Activated CD4-positive, alpha-beta memory T cell treated with anti-CD3 and anti-CD28 coated beads, Interleukin-2, amount 10 ng/mL, durations not matched to agents 7 days and 5 days (primary cell): Measurements from ENCODE around the gene FBN2. TPM values are rescaled to one million over a fixed set of nuclear protein-coding genes. Genes with fewer than 3 reads are reported as not detected.

Experiments used
- CTCF ChIA-PET: fragments of 350-600 bp; sonication (Branson Sonifier 250); formaldehyde crosslinking; loops from one replicate; lab custom pipeline; 2021; ENCODE audit warnings: antibody characterized with exemption, inconsistent platforms; lab: Charles Lee
- POLR2A ChIA-PET: fragments of 350-600 bp; sonication (Branson Sonifier 250); formaldehyde crosslinking; loops from one replicate; lab custom pipeline; 2021; ENCODE audit warnings: antibody characterized with exemption; lab: Charles Lee
- DNase-seq: peaks from one replicate; pipeline ENCODE4 v3.0.0-alpha.2; 2020
- H3K27ac Mint-ChIP-seq: one replicate; pipeline ENCODE4 v1.8.0; 2021; ENCODE audit warnings: mild to moderate bottlenecking, mixed read lengths
- H3K27me3 Mint-ChIP-seq: one replicate; pipeline ENCODE4 v1.8.0; 2021; ENCODE audit warnings: mixed read lengths
- H3K36me3 Mint-ChIP-seq: one replicate; pipeline ENCODE4 v1.8.0; 2021; ENCODE audit warnings: low read depth, mixed read lengths
- H3K4me1 Mint-ChIP-seq: one replicate; pipeline ENCODE4 v1.8.0; 2021; ENCODE audit warnings: mixed read lengths
- H3K4me3 Mint-ChIP-seq: one replicate; pipeline ENCODE4 v1.8.0; 2021; ENCODE audit warnings: mild to moderate bottlenecking, mixed read lengths
- H3K9me3 Mint-ChIP-seq: one replicate; pipeline ENCODE4 v1.8.0; 2021; ENCODE audit warnings: mixed read lengths
- total RNA-seq, 2 experiments: library from RNA; stranded (reverse); gene quantifications; one replicate each; pipeline ENCODE4 v1.2.3, GENCODE V29; 2021

Gene FBN2
- not detected for total RNA-seq

DNA sequence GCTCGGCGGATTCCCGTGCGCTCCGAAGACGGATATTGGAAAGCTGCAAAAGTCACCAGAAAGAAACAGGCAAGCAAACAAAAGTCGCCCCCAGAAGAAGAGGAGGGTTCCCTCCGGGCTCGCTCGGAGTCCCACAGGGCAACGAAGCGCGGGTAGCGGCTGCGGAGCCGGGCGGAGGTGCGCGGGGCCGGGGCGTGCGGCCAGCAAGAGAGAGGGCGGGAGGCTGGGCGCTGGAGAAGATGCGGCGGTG, at the start of gene FBN2:
FBN2 (minus strand) TSS at position 246 of the 250 bp plus-strand sequence. CDS start 642 bp downstream, outside the sequence.
- DNase-seq: no peak
- Mint-ChIP-seq H3K4me3 (no peak within 1 kb of the TSS), H3K27me3 (peaks cover 26% of the 10 kb centered on the region), H3K4me1 (no peaks in the 10 kb centered on the region), H3K9me3 (no peaks in the 10 kb centered on the region), H3K36me3 (peaks cover 4% of the 10 kb centered on the region), H3K27ac (no peak within 1 kb of the TSS)
- ChIA-PET POLR2A (no interaction called here), CTCF (no interaction called here)

DNA sequence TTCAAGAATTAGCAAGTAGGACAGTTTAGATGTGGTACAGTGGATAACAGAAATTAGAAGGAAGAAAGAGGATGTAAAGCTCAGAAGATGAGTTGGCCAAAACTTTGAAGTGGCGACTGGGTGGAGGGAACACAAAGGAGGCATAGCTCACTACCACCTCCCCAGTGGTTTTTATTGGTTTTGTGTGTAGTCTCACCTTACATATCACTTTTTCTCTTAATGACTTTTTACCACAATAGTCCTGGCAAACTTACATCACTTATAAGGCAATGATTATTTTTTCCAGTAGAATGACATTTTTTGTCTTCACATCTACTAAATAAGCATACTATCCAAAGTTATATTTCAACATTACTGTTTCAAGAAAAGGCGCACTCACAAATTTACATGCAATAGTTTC, 49.2 kb upstream of the FBN2 start:
- ChIA-PET CTCF (no interaction called here), POLR2A (no interaction called here)
- no peak overlapping the region for H3K27ac Mint-ChIP-seq
- H3K4me1 Mint-ChIP-seq: no peaks in the 10 kb centered on the region
- H3K36me3 Mint-ChIP-seq: no peaks in the 10 kb centered on the region
- peaks cover 8% of the 10 kb centered on the region for H3K9me3 Mint-ChIP-seq
- no peaks in the 10 kb centered on the region for H3K27me3 Mint-ChIP-seq
- no peak overlapping the region for H3K4me3 Mint-ChIP-seq
- no peak for DNase-seq

DNA sequence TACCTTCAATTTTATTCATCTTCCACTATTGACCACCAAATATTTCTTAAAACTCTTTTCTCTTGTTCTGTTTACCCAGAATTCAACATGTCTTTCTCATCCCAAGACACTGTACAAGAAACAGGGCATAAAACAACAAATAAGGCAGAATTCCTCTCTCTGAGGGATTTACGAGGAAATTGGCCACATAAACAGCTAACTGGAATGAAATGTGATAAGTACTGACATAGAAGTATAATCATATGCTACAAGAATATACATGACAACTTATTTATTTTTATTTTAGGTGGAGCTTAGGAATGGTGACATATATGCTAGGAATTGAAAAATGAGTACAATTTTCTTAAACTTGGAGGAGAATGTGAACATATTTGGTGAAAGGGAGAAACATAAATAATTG, 48.8 kb upstream of the FBN2 start:
- no peak overlapping the region for H3K27ac Mint-ChIP-seq
- no peak overlapping the region for H3K4me3 Mint-ChIP-seq
- DNase-seq: no peak
- H3K36me3 Mint-ChIP-seq: no peaks in the 10 kb centered on the region
- peaks cover 8% of the 10 kb centered on the region for H3K9me3 Mint-ChIP-seq
- ChIA-PET CTCF (no interaction called here), POLR2A (no interaction called here)
- no peaks in the 10 kb centered on the region for H3K4me1 Mint-ChIP-seq
- H3K27me3 Mint-ChIP-seq: no peaks in the 10 kb centered on the region

DNA sequence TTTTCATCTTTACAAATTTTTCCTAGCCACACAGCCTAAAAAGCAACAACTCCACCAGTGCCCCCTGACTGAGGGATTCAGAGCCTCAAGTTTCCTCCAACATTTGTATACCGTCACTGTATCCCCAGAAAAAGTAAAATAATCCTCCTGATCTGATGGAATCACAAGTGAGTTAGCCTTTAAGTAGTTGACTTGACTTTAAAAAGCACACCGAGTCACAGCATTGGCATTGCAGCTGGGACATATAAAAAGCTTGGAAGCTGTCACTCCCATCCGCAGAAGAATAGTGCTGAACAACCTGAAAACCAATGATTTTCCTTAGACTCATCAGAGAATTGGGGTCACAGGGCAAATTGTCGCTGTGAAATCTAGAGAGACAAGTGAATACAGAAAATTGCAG, 41.6 kb upstream of the FBN2 start:
- H3K4me3 Mint-ChIP-seq: no peak overlapping the region
- ChIA-PET CTCF (no interaction called here), POLR2A (no interaction called here)
- H3K4me1 Mint-ChIP-seq: no peaks in the 10 kb centered on the region
- H3K27me3 Mint-ChIP-seq: no peaks in the 10 kb centered on the region
- no peak overlapping the region for H3K27ac Mint-ChIP-seq
- H3K9me3 Mint-ChIP-seq: peaks cover 17% of the 10 kb centered on the region
- DNase-seq: no peak
- H3K36me3 Mint-ChIP-seq: no peaks in the 10 kb centered on the region

DNA sequence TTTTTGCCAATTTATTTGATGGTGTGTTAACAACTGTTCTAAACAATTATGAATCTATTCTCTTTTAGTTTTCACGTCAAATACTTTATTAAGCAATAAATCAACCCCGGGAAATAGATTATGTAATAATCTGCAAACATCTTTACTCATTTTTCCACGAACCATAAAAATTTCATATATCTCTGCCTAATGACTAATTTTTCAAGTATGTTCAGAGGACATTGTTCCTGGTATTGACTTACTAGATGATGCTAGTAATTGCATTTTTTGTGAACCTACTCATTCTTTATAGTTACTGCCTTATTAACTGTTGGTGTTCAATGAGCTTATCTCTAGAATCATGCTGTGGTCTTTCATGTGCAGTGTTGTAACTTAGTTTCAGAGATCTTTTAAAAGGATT, 41.0 kb upstream of the FBN2 start:
- POLR2A ChIA-PET: no interaction called here
- no peak for DNase-seq
- CTCF ChIA-PET: no interaction called here
- no peaks in the 10 kb centered on the region for H3K36me3 Mint-ChIP-seq
- H3K4me1 Mint-ChIP-seq: no peaks in the 10 kb centered on the region
- no peaks in the 10 kb centered on the region for H3K27me3 Mint-ChIP-seq
- no peak overlapping the region for H3K4me3 Mint-ChIP-seq
- H3K27ac Mint-ChIP-seq: no peak overlapping the region
- peaks cover 17% of the 10 kb centered on the region for H3K9me3 Mint-ChIP-seq

DNA sequence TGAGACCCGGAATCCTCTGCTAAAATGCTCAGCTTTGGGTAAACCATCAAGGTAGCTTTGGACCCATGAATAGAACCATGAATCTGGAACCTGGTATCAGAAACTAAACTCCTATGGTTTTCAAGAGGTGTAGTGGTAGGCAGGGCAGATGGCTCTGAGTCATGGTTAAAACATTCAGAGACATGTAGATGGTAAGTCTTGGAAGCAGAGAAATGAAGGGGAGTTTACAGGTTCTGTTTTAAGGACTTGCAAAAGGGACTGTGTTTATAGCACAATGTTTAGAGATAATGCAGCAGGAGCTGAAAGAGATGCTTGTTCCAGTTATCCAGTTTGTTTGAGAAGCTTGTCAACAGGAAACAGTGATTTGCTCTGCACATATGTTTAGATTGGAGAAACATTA, 36.0 kb upstream of the FBN2 start:
- POLR2A ChIA-PET: no interaction called here
- no peaks in the 10 kb centered on the region for H3K4me1 Mint-ChIP-seq
- H3K4me3 Mint-ChIP-seq: no peak overlapping the region
- CTCF ChIA-PET: no interaction called here
- no peaks in the 10 kb centered on the region for H3K36me3 Mint-ChIP-seq
- H3K27me3 Mint-ChIP-seq: no peaks in the 10 kb centered on the region
- no peak for DNase-seq
- no peak overlapping the region for H3K27ac Mint-ChIP-seq
- peaks cover 9% of the 10 kb centered on the region for H3K9me3 Mint-ChIP-seq

DNA sequence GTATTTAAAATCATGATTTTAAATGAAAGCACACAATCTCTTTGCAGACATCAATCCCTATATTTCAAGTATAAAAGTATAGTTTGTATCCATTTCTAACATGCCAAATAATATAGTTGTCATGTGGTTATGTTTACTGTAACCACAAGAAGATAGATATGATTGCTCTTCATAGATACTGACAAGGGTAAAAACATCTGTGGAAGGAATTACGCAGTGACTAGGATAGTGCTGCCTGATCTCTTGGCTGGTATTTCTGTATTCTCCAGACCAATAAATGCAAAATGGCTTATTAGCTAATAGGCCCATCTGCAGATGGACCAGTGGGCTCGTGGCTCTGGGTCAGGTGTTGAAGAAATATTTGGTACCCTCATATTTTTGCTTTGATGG, 34.9 kb upstream of the FBN2 start:
- Mint-ChIP-seq H3K27ac (no peak overlapping the region), H3K4me3 (no peak overlapping the region), H3K4me1 (no peaks in the 10 kb centered on the region), H3K27me3 (no peaks in the 10 kb centered on the region), H3K36me3 (no peaks in the 10 kb centered on the region), H3K9me3 (peaks cover 5% of the 10 kb centered on the region)
- CTCF ChIA-PET: no interaction called here
- POLR2A ChIA-PET: no interaction called here
- no peak for DNase-seq

DNA sequence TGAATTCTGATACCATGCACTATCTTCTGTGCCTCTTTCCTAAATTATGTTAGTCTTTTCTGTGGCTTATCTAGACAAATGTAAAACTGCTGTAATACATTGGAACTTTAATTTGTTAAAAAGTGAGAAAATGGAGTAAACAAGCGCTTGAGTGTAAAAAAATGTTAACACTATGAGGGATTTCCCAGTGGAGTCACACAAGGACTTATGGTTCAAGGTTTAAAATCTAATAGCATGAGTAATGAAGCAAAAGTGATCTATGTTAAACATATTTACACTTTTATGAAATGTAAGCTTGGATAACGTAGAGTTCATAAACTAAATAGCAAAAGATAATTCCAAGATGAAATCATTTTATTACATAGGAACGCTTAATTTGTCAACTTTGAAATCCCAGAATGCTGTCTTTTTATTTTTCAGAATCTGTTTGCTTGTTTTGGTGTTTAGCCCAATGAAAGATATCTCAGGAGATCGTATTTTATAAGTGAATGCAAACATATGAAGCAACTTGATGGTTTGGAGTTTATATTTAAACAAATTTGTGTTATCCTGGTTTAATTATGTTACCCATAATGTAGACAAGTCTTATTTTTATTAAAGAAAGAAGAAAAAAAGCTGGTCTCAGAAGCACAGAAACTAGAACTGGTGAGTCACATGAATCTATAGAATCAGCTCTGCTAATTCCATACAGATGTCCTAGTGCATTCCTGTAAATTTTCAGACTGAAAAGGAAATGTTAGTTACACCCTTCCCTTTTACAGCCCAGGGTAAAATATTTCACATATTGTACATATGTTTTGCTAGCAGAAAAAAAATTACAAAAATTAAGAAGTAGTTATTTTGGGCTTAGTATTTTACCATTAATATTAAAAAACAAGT, 34.2 kb upstream of the FBN2 start:
- ChIA-PET POLR2A (no interaction called here), CTCF (no interaction called here)
- H3K4me1 Mint-ChIP-seq: no peaks in the 10 kb centered on the region
- H3K27ac Mint-ChIP-seq: no peak overlapping the region
- no peaks in the 10 kb centered on the region for H3K27me3 Mint-ChIP-seq
- no peaks in the 10 kb centered on the region for H3K36me3 Mint-ChIP-seq
- no peak for DNase-seq
- no peak overlapping the region for H3K4me3 Mint-ChIP-seq
- H3K9me3 Mint-ChIP-seq: peaks cover 3% of the 10 kb centered on the region

DNA sequence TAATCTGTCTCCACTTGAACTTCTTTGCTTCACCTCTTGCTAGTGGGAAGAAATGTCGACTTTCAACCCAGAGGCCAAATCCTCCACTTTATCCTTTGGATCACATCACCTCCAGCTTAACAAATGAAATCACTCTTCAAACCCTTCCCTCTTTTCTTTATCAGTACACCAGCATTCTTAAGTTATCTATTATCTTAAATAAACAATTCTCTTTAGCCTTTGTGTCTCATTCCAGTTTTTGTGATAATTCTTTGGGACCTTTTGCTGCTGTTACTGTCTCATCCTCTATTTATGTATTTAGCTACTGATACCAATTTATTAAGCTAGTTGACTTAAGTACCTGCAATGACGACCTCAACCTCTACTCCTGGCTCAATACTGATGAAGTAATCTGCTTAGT, 28.1 kb upstream of the FBN2 start:
- ChIA-PET POLR2A (no interaction called here), CTCF (no interaction called here)
- Mint-ChIP-seq H3K4me1 (no peaks in the 10 kb centered on the region), H3K27me3 (no peaks in the 10 kb centered on the region), H3K4me3 (no peak overlapping the region), H3K36me3 (no peaks in the 10 kb centered on the region), H3K27ac (no peak overlapping the region), H3K9me3 (no peaks in the 10 kb centered on the region)
- no peak for DNase-seq

DNA sequence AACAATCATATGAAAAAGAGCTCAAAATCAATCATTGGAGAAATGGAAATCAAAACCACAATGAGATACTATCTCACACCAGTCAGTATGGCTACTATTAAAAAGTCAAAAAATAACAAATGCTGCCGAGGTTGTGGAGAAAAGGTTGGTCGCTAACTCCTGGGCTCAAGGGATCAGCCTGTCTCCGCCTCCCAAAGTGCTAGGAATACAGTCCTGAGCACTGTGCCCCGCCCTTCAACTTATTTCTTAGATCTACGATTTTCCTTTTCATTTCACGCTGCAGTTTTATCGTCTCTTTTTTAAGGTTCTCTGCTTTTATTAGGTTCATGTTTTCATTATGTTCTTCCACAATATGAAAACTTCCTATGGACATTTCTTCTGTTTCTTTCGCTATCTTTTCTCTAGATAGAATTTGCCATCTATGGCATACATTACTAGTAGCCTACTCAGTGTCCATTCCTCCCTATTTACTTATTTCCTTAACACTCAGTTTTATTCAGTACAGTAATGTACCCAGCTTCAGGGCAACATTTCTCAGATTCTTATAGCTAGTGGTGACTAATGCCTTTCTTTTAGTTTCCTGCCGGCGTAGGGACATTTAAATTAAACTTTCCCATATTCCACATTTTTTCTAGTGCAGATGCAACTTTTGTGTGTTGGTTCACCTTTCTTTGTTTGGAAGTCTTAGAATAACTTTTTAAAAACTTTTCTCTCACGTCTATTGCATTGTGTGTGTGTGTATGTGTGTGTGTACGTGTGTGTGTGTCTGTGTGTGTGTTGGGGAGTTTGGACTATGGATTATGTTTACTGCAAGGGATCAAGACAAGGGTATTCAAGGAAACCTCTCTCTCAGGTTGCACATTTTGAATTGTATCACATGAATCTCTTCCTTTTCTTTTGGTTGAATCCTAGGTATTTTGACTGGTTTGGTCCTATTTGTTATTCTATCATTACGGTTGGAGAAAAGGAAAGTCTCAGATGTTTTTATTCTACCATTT, 21.6 kb upstream of the FBN2 start:
- DNase-seq: no peak
- Mint-ChIP-seq H3K27ac (no peak overlapping the region), H3K4me3 (no peak overlapping the region), H3K36me3 (no peaks in the 10 kb centered on the region), H3K4me1 (no peaks in the 10 kb centered on the region), H3K9me3 (no peaks in the 10 kb centered on the region), H3K27me3 (no peaks in the 10 kb centered on the region)
- CTCF ChIA-PET: no interaction called here
- POLR2A ChIA-PET: no interaction called here

DNA sequence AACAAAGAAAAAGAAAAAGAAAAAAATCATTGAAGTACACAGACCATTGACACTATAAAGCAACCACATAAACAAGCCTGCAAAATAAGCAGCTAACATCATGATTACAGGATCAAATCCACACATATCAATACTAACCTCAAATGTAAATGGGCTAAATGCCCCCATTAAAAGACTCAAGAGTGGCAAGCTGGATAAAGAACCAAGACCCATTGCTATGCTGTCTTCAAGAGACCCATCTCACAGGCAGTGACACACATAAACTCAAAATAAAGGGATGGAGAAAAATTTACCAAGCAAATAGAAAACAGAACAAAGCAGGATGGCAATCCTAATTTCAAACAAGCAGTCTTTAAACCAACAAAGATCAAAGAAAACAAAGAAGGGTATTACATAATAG, 15.7 kb upstream of the FBN2 start:
- H3K4me3 Mint-ChIP-seq: no peak overlapping the region
- H3K27me3 Mint-ChIP-seq: no peaks in the 10 kb centered on the region
- ChIA-PET CTCF (no interaction called here), POLR2A (no interaction called here)
- no peak for DNase-seq
- H3K27ac Mint-ChIP-seq: no peak overlapping the region
- H3K9me3 Mint-ChIP-seq: peaks cover 3% of the 10 kb centered on the region
- no peaks in the 10 kb centered on the region for H3K36me3 Mint-ChIP-seq
- H3K4me1 Mint-ChIP-seq: no peaks in the 10 kb centered on the region

DNA sequence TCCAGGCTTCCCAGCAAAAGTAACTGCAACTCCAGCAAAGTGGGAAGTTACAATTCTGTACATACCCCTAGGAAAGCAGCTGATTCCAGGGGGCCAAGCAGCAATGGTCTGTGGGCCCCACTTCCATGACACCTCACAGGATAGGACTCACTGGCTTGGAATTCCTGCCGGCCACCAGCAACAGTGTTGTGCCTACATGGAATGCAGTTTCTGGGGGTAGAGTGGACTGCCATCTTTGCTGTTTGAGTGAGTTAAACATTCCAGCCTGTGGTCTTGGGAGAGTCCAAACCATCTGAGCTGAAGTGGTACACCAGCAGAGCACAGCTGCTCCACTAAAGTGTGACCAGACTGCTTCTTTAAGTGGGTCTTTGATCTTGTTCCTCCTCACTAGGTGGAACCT, 13.4 kb upstream of the FBN2 start:
- ChIA-PET POLR2A (no interaction called here), CTCF (no interaction called here)
- Mint-ChIP-seq H3K9me3 (peaks cover 3% of the 10 kb centered on the region), H3K36me3 (no peaks in the 10 kb centered on the region), H3K27me3 (no peaks in the 10 kb centered on the region), H3K4me3 (no peak overlapping the region), H3K4me1 (no peaks in the 10 kb centered on the region), H3K27ac (no peak overlapping the region)
- DNase-seq: no peak

DNA sequence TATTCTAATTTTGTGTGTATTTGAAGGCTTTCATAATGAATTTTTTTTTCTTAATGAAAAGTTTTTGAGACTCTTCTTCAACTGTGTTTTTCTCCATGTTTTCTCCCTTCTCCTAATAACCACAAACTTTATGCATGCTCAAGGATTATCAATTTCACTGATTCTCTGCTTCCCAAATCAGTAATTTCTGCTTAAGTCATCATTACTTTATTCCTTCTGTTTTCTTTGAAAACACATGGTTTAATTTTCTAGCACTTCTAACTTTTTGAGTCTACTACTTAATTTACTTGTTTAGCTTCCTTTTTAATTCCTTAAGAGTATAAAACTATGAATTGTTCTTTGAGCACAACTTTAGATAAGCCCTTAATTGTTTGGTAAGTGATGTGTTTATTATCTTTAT, 11.5 kb upstream of the FBN2 start:
- Mint-ChIP-seq H3K27ac (no peak overlapping the region), H3K27me3 (no peaks in the 10 kb centered on the region), H3K9me3 (peaks cover 3% of the 10 kb centered on the region), H3K36me3 (no peaks in the 10 kb centered on the region), H3K4me3 (no peak overlapping the region), H3K4me1 (no peaks in the 10 kb centered on the region)
- POLR2A ChIA-PET: no interaction called here
- DNase-seq: no peak
- CTCF ChIA-PET: no interaction called here
